T-helper 22 cell (primary cell): ENCODE results near the gene OLFM1.

Experiments used
- DNase-seq: peaks from one replicate; pipeline ENCODE4 v3.0.0-alpha.2; 2020; ENCODE audit warnings: low read depth

Gene OLFM1

GRCh38 chr9:135076876-135077430, 10.5 kb upstream of the OLFM1 start:
- no peak for DNase-seq

DNA sequence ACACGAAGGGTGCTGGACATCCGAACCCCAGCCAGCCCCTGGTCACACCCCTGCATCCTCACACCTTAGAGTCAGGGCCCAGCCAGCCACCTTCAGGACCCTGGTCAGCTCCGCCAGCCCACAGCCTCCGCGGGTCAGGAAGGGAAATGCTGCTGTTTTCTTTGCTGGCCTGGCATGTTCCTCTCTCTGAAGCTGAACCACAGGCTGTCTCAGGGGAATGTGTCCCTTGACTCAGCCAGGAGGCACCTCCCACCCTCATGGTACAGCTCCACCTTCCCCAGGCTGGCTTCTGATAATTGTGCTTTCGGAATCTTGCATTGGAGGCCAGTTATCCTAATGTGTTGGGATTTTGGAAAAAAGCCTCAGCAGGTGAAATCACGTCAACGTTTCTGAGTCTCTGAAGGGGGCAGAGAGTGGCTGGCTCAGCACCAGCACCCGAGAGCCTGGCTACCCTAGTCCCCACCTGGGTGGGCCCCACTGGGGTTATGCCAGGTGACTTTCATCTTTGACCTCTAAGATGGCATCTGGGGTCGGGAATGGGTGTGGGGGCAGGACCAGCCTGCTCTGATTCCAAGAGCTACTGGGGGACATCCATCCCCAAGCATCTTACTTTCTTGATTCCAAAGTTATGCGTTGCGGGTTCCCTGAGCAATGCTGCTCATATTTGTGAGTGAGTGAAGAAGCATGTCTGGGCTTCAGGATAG, 9.8 kb upstream of the OLFM1 start:
- DNase-seq = no peak

DNA sequence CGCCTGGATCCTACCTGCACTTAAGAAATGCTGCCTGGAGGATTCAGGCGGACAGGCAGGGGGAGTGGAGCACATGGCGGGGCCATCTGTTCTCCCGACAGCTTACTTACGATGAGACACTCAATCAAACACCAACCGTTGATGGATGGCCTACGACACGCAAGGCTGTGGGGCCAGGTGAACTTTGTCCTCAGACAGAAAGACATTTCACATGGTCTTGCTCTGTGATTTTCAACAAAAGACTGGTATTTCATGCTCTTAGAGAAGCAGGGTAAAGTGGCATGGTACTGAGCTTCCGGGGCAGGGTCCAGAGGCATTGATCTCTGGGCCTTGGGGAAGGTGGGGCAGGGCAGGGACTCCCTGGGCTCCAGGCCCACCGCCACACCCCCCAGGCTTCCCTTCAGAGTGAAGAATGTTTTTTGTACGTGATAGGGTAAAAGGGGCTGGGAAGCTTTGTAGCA, 9.1 kb upstream of the OLFM1 start:
- no peak for DNase-seq

GRCh38 chr9:135079018-135079417, 8.4 kb upstream of the OLFM1 start:
- DNase-seq = no peak

DNA sequence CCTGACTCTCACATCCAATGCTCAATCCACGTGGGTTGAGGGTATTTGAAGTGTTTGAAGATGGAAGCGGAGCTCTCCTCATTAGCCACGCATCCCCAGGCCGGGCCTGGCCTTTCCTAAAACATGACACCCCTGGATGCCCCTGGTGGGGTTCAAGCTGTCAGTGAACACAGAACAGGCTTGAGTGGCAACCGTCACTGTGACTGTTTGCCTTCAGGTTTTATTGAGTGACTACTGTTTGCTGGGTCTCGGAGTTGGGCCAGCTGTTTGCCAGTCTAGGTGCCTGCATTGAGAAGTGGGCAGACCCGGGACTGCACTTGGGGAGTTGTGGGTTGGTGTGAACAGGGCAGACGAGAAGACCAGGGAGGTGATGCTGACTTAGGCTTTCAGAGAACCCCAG, 7.8 kb upstream of the OLFM1 start:
- no peak for DNase-seq

DNA sequence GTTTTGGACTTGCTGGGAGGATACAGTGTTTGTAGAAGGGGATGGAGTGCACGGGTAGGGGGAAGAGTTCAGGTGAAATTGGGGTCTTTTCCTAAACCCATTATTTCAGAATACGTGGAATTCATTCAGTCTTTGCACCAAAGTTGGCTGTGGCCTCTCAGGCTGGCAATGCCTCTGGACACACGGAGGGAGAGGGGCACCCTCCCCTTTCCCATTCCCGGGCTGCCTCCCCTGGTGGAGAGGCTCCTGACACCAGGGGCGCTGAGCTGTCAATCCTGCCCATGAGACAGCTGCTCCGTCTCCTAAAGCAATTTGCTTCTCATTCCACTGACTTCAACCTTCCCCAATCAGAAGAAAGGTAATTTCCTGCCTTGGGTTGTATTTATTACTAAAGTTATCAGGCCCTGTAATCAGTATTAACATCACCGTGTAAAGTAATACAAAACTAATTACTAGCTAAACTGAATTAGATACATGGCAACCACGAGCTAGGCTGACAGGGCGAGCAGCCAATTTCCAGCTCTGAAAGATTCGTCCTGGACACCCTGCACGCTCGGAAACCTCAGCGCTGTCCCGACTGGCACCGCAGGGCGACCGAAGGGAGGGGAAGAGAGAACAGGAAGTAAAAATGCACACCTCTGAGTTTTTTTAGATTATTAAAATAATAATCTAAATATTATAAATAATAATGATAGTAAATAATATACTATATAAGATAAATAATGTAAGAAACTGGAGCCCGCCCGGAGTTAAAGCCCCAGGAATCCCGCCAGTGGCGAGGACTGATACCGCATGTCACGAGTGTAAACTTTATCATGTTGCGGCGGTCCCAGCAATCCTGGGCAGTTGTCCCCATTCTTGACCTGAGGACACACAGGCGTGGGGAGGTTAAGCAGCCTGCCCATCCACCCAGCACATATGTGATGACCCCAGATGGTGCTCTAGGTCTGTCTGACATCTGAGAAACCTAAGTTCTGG, 6.9 kb upstream of the OLFM1 start:
- DNase-seq = no peak

DNA sequence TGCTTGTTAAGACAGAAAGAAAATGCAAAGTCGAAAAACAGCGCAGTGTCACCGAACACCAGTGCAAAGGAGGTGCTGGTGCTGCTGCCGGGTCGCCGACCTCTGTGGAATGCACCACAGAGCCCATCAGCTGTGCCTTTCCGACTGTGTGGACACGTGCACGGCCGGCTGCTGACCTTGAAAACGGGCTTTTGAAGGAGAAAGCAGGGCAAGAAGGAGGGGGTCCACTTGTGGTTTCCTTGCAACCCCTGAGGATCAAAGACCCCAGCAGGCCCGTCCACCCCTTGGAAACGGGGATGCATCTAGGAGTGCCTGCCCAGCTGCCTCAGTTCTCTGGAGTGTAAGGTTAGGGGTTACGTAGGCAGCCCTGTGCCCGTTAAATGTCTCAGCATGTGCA, 6.2 kb upstream of the OLFM1 start:
- no peak for DNase-seq

- DNase-seq = no peak
Observed at GRCh38 chr9:135081731-135082130, 5.7 kb upstream of the OLFM1 start.

GRCh38 chr9:135082536-135082935, 4.9 kb upstream of the OLFM1 start:
- no peak for DNase-seq

- no peak for DNase-seq
Observed at GRCh38 chr9:135083241-135083810, 4.1 kb upstream of the OLFM1 start.

DNA sequence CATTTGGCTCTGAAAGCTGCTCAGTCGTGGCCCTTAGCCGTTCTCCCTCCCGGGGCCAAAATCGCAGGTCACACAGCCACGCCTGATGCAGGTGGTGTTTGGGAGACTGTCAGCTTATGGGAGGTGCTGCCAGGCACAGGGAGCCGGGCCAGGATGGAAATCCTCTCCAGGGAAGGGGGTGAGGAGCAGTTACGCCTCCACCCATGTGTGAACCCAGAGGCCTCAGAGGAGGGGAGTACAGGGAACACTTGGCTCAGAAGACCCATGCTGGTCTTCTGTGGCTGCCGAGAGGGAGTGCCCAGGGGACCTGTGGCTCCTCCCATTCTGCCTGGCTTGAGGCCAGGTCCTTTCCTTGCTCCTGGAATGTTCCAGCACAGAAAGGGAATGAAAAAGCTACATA, 3.6 kb upstream of the OLFM1 start:
- DNase-seq = no peak

DNA sequence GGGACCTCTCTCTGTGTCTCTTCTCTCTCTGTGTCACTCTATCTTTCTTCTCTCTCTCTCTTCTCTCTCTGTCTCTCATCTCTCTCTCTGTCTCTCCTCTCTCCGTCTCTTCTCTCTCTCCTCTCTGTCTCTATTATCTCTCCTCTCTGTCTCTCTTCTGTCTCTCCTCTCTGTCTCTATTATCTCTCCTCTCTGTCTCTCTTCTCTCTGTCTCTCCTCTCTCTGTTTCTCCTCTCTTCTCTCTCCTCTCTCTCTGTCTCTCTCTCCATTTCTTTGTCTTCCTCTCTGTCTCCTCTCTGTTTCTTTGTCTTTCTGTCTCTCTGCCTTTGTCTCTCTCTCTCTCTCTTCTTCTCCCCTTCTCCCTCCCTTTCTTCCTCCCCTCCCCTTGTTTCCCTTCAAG, 3.2 kb upstream of the OLFM1 start:
- no peak for DNase-seq

- DNase-seq = no peak
Observed at GRCh38 chr9:135084881-135085760, 2.3 kb upstream of the OLFM1 start.

DNA sequence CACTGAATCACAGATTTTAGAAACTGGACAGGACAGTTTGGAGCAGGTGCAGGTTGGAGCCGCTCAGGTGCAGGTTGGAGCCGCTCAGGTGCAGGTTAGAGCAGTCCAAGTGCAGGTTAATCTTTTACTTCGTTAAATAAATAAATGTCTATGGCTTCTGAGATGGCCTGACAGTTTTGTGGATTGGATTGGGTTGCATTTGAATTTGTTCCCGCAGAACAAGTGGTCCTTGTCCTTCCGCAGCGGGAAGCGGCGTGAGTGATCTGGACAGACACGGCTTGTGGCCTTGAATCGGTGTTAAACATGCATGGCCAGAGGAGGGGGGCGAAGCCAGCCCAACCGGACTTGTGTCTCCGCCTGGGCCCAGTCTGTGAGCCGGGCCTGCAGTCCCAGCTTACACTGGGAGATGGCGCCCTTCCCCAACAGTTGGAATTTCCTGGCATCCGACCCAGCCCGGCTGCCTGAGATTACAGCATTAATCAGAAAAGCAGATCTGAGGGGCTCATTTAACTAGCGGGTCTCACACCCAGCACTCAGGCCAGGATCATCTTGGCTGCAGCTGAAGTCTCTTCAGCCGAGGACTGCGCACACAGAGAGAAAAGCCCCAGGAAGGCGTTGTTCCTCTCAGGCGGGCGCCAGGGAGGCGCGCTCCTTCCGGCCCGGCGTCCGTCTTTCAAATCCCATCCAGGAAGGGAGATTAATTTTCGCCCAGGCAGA, 1.5 kb upstream of the OLFM1 start:
- DNase-seq = no peak

DNA sequence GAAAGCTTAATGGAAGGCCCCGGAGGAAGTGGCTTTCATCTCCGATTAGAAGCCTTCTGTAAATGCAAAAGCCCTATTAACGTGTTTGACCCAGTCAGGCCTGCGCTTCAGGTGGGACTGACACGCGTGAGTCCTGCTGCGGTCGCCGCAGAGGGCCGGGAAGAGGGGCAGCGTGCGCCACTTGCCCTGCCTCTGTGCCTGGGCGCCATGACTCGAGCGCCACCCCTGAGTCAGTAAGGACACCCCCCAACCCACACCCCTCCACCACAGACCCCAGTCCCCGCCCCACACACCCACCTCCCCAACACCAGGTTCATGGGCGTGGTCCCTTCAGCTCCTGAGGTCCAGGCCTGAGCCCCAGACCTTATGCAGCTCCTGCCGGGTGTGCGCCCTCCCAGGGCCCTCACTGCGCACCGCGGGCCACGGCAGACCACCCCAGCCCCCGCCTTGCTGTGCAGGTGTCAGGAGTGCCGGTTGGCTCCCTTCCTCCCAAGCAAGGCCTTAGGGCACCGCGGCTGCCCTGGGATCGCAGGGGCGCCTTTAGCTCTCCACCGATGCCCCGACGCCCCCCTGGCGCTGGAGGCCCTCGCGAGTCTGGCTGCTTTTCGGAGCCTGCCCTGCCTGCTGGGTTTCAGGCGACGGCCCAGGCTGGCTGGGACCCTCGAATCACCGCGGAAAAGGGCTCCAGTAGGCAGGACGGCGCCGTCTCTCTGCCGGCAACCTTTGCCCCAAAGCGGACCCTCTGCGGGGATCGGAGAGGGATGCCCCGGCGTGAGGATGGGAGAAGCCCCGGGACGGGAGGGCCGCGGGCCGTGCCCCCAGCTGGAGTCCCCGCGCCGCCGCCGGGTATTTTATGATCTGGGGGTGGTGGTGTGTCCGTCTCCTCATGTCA, 625 bp upstream of the OLFM1 start:
- no peak for DNase-seq

- DNase-seq = no peak
Observed at GRCh38 chr9:135087899-135088347, 455 bp downstream of the OLFM1 start.

- DNase-seq = no peak
Observed at GRCh38 chr9:135088348-135088978, 995 bp downstream of the OLFM1 start.

- no peak for DNase-seq
Observed at GRCh38 chr9:135088979-135089847, 1.7 kb downstream of the OLFM1 start.
